ENCODE results near the gene CATSPERD.
"Not testable (repeated sequence)": the region's sequence is repeated elsewhere in the genome, so short reads cannot be mapped to it uniquely, and the experiment has no call there.

Gene CATSPERD

DNA sequence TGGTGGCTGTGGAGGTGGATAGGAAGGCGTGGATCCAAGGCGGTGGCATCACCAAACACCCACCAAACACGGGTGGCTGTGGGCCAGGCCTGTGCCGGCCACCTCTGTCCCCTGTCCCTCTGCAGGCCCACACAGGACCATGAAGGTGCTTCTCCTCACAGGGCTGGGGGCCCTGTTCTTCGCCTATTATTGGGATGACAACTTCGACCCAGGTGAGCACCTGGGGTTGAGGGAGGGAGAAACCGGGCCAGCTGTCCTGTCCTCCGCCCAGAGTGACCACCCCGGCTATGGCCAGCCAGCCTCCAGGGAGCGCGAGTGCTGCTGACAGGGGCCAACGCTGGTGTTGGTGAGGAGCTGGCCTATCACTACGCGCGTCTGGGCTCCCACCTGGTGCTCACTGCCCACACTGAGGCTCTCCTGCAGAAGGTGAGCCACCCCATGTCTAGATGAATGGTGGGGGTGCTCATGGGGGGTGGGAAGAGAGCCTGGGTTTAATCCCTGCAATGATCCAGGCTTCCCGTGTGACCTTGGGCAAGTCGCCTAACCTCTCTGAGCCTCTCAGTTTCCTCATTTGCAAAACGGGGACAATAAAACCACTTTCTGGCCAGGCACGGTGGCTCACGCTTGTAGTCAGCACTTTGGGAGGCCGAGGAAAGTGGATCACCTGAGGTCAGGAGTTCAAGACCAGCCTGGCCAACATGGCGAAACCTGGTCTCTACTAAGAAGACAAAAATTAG lies 35.6 kb upstream of the CATSPERD start:
- no peak for DNase-seq (ENCODE audit: low read depth in 2 of 2)

DNA sequence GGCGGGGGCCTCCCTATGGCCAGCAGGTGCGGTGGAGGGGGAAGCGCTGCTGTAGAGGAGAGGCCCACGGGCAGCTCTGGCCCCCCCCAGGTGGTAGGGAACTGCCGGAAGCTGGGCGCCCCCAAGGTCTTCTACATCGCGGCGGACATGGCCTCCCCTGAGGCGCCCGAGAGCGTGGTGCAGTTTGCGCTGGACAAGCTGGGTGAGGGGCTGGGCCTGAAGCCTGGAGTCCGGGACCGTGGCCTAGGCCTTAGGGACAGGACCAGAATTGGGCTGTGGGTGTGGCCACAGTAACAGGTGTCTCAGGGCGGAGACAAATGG lies 34.2 kb upstream of the CATSPERD start:
- no peak for DNase-seq (ENCODE audit: low read depth in 2 of 2)

DNA sequence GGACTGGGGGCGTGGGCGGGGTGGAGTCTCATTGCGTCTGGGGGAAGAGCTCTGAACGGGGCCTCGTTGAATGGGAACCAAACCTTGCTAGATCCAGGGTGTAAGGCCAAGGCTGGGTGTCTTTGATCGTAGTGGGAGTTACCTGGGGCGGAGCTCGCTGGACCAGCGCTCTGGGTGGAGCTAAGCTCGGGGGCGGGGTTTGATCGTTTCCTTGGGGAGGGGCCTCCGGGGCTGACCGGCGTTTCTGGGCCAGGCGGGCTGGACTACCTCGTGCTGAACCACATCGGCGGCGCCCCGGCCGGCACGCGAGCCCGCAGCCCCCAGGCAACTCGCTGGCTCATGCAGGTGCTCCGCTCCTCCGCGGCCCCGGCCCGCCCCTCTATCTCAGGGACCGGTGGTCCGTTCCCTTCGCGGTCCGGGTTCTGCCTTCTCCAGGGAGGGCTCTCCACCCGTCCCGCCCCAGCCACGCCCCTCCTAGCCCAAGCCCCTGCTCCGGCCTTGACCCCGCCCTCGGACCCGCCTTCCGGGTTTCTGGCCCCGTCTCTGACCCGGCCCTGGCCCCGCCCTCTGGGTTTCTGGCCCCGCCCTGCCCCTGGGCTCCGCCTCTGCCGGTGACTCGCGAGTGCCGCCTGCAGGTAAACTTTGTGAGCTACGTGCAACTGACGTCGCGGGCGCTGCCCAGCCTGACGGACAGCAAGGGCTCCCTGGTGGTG lies 33.6 kb upstream of the CATSPERD start:
- peak; percentile 90 to 93 for DNase-seq (ENCODE audit: low read depth in 2 of 2)

DNA sequence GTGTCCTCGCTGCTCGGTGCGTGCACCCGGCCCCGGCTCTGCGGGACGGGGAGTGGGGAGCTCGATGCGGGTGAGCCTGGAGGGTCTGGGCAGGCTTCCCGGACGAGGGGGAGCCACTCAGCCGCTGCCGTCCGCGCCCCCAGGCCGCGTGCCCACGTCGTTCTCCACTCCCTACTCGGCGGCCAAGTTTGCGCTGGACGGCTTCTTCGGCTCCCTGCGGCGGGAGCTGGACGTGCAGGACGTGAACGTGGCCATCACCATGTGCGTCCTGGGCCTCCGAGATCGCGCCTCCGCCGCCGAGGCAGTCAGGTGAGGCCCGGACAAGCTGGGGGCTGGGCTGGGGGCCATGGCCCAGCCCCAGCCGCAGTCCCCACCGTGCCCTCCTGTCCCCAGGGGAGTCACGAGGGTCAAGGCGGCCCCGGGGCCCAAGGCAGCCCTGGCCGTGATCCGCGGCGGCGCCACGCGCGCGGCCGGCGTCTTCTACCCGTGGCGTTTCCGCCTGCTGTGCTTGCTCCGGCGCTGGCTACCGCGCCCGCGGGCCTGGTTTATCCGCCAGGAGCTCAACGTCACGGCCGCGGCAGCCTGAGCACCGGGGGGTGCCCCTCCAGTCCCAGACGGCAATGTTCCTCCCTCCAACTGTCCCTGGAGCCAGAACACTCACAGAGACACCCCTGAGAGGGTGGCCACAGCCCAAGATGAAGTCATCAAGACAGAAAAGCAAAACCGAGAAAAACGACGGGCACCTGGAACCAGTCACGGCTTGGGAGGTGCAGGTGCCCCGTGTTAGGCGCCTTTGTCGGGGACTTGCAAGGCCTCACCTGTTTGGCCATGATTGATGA lies 32.9 kb upstream of the CATSPERD start:
- DNase-seq (ENCODE audit: low read depth in 2 of 2) = no peak

DNA sequence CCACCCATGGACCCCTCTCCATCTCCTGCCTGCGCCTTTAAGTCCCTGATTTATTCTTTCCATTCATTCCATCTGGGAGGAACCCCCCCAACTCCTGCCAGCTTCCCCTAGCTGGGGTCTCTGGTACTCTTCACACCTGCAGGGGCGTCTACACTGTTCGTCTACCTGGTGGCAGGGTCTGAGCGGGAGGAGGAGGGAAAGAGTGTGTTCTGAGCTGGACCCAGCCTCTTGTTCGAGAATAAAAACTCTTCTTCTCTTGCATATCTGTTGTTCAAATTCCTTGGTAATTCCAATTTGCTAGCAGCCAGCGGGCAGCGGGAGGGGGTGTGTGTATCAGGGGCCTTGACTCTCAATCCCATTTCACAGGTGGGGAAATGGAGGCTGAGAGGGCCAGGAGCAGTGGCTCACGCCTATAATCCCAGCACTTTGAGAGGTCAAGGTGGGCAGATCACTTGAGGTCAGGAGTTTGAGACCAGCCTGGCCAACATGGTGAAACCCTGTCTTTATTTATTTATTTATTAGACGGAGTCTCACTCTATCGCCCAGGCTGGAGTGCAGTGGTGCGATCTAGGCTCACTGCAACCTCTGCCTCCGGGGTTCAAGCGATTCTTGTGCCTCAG lies 32.1 kb upstream of the CATSPERD start:
- not testable (repeated sequence) for DNase-seq (ENCODE audit: low read depth in 2 of 2)

DNA sequence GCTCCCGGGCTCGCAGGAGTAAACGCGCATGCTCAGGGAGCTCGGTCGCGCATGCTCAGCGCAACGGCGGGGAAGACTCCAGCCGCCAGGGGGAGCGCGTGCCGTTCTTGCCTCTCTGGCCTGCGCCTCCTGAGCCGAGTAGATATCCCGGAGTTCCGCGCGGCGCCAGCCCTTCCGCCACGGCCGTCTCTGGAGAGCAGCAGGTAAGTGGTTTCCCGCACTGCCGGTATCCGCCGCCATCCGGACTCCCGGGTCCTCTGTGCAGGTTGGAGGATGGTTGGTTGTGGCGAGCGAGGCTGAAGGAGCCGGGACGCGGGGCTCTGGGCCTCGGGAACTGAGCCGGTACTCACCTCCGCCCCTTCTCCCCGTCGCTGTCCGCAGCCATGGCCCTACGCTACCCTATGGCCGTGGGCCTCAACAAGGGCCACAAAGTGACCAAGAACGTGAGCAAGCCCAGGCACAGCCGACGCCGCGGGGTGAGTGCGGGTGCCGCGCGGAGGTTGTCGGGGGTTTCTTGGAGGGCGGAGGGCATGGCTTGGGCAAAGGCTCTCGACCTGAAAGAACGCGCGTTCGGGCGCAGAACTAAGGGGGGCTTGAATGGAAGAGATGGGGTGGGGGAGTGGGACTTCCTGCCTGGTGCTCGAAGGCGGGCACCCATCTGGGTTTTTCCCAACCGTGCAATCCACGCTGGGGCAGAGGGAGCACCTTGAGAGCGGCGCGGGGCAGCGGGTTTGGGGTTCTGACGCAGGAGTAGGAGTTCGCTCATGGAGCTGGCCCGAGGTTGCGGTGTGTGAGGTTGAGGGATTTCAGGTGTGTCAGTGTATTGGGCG lies 30.1 kb upstream of the CATSPERD start, which contains the start of gene RPL36:
Gene RPL36 (plus strand): TSS at position 171 of the 830 bp plus-strand sequence. CDS start 213 bp downstream, at position 384.
- DNase-seq (ENCODE audit: low read depth in 2 of 2) = peak; percentile 95 to 96

DNA sequence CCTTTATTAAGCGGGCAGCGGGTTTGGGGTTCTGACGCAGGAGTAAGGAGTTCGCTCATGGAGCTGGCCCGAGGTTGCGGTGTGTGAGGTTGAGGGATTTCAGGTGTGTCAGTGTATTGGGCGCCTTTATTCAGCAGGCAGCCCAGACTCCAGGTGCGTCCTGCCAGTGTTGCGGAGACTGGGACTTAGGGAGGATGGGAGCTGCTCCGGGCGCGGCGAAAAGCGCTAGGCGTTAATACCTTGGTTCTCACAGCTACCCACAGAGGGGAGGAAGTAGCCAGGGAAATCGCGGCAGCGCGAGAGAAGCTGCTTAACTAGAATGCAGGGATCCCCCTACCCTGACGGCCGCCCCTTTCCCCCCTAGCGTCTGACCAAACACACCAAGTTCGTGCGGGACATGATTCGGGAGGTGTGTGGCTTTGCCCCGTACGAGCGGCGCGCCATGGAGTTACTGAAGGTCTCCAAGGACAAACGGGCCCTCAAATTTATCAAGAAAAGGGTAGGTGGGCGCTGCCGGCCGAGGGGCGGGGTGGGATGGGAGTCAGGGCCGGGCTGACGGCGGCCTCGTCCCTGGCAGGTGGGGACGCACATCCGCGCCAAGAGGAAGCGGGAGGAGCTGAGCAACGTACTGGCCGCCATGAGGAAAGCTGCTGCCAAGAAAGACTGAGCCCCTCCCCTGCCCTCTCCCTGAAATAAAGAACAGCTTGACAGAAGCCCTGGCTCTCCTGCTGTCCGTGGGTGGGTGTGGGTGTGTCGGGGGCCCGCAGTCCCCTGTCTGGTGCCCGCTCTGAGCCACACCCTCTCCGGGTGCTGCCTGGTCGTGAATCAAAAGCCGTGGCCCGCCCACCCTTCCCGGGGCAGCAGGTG lies 29.2 kb upstream of the CATSPERD start:
- DNase-seq (ENCODE audit: low read depth in 2 of 2) = peak; percentile 59 to 76

DNA sequence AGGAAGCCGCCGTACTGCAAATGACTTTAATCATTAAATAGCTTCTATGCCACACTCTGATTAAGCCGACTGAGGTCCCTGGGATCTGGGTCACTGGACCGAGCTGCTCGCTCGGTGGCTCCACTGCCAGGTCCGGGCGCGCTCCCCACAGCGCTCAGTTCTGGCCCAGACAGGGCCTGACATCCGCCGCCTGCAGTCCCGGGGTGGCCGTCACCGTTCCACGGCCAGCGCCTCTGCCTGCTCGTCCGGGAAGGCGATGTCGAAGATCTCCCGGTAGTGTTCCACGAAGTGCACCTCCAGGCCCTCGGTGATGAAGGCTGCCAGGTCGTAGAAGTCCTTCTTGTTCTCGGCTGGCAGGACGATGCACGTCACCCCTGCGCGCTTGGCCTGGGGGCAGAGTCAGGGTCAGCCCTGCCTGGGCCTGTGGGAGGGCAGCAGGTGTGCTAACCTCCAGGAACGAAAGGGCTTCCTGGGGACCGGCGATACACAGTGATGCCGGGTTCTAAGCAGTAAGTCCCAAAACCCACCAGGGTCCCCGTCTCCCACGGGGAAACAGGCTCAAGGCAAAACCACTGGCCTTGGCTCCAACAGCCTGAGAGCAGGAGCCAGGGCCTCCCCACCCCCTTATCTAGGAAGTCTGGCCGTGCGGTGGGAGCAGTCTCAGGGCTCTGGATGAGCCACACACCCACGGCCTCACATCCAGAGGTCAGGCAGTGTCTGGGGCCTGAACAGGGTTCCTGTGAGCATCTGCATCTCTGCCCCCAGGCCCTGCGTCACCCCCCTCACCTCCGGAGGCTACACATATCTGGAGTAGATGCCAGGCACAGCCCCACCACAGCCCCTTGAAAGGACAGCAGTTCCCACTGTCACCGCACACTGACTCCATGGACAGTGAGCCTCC lies 28.4 kb upstream of the CATSPERD start:
- DNase-seq (ENCODE audit: low read depth in 2 of 2) = no peak

DNA sequence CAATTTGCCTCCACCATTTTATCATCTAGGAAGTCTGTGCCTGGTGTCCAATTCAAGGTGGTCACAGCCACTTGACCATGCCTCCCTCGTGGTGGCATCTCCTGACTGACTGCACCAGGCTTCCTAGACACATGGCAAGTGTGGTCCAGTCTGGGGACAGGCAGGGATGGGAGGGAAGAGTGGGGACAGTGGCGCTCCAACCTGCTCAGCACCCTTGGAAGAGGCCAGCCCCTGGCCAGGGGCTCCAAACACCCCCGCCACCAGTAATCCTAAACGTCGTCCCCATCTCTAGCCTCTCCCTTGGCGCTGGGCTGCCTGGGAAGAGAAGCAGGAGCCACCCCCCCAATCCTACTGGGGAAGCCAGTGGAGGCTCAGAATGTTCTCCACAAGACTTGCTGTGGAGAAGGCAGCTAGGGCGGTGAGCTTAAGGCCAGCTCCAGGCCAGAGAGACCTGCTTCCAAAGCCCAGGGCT lies 27.7 kb upstream of the CATSPERD start:
- no peak for DNase-seq (ENCODE audit: low read depth in 2 of 2)

DNA sequence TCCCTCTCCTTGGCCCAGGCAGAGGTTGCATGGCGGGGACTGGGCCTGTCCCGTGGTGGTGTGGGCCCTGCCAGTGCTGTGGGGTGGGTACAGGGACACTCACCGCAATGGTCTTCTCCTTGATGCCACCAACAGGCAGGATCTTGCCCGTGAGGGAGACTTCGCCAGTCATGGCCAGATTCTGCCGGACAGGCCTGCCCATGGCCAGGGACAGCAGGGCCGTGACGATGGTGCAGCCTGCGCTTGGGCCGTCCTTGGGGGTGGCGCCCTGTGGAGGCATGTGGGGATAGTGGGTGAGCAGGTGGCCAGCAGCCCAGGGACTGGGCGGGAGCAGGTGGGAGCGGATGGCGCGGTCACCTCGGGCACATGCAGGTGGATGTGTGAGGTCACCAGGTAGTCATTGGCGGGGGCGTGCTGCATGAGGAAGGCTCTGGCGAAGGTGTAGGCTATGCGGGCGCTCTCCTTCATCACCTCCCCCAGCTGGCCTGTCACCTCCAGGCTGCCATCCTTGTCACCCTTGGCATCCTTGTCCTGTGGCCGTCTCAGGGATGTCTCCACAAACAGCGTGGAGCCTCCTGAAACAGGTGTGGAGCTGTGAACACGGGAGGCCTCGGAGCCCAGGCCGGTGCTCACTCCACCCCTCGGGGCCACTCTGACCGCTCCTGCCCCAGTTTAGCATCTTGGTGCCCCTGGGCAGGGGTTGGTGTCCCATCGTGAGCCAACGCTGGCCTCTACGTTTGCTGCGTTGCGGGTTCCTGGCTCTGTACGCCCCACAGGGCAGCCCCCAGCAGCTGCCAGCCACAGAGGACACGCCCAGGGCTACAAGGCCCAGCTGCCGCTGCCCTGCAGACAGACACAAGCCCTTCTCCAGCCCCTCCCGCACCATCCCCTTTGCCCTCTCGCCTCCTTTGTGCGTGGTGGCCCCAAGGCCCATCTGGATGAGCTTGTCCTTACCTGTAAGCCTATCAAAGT lies 27.0 kb upstream of the CATSPERD start:
- DNase-seq (ENCODE audit: low read depth in 2 of 2) = no peak

DNA sequence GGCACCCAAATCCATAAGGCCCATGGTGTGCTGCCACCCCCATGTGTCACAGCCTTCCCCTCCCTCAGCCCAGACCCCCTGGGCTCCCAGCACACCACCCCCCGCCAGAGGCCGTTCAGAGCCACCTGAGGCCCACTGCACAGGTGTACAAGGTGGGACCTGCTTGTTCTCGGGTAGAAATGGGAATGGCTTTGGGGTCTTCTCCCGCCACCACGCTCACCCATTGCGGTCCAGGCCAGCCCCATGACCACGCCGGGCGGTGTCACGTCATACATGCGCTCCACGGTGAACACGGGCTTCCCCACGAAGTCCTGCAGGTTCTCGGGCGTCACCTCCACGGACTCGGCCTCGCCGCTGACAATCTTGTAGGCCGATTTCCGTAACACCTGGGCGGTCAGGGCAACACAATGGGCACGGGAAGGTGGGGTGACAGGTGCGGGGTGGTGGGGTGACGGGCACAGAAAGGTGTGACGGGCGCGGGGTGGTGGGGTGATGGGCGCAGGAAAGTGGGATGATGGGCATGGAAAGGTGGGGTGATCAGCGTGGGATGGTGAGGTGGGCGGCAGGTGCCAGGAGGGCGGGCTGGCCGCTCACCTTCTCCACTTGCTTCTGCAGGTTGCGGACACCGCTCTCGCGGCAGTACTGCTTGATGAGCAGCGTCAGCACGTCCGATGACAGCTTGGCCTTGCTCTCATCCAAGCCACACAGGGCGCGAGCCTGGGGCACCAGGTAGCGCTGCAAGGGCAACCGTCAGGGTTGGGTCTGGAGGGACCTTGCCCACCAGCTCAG lies 26.1 kb upstream of the CATSPERD start:
- DNase-seq (ENCODE audit: low read depth in 2 of 2) = no peak

DNA sequence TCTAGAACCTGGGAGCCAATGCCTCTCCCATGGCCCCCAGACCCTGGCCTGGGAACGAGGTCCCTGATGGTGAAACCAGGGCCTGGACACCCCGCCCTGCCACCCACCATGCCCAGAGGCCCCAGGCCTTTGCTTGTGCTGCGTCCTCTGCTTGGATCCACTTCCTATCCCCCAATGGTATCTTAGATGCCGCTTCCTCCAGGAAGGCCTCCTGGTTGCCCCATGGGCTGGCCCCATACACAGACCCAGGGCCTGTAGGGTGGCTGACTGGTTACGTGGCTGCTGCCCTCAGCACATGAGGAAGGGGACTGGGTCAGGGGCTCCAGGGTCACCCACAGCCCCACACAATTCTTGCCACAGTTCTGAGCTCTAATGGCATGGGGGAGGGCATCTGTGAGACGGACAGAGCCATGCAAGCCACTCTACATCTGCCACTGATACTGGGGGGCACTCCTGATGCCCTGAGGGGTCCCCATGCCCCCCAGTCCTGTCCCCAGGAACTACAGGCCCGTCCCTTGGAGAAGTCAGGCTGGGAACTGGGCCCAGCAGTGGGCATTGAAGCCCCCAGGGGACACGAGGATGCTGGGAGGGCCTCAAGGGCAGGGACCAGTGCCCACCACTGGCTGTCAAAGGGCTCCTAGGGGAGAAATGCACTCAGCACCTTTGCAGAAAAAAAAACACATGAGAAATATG lies 25.3 kb upstream of the CATSPERD start:
- no peak for DNase-seq (ENCODE audit: low read depth in 2 of 2)

DNA sequence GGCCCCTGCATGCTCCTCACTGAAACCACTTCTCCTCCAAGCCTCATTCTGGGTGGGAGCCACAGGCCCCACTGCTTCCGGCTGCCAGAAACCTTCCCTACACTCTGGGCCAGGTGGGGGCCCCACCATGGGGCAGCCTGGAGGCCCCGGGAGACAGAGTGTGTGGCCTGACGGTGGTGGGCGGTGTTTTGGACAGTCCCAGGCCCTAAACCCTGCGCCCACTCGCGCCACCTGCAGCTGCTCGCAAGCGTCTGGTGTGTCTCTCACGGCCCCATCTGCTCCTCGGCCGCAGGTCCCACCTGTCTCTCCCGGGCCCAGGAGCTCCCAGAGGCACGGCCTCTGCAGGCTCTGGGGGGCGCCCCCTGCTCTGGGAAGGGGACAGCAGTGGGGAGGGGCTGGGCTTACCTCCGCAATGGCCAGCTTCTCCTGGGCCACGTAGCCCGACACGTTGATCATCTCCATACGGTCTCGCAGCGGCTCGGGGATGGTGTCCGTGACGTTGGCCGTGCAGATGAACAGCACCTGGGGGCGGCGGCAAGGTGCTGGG lies 24.7 kb upstream of the CATSPERD start:
- no peak for DNase-seq (ENCODE audit: low read depth in 2 of 2)

DNA sequence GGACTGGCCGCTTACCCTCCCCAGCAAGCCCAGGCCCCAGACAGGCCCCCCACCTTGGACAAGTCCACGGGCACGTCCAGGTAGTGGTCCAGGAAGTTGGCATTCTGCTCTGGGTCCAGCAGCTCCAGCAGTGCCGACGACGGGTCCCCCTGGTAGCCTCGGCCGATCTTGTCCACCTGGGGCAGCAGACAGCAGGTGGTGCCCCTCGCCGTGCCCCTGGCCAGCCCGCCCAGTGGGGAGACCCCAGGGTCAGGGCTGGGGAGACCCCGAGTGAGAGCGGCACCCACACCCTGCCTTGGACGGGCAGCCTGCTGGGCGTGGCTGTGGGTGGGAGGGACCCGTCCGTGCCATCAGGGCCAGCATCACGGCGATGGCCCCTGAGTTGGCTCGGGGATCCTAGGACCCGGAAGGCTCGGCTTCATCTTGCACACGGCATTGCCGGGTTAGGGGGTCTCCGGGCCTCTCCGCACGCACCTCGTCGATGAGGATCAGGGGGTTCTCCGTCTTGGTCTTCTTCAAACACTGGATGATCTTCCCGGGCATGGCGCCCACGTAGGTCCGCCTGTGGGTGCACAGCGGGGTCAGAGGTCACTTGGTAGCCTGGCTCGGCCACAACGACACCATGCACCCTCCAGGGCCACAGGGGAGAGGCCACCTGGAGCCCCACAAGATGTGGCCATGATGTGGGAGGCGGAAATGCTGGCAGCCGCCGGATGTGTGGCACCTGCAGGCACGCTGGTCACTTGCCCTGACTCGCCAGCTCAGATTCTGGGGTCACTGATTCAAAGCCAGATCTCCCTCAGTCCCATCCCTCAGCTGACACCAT lies 24.0 kb upstream of the CATSPERD start:
- no peak for DNase-seq (ENCODE audit: low read depth in 2 of 2)
